HepG2 (cell line): Measurements from ENCODE around the gene INHBC. TPM values are rescaled to one million over a fixed set of nuclear protein-coding genes. Genes with fewer than 3 reads are reported as not detected.

Source experiments
- ESRRA ChIP-seq: sonication (generic); formaldehyde crosslinking; IDR thresholded peaks from 2 replicates; pipeline ENCODE4 v1.5.1; 2020; ENCODE audit warnings: mild to moderate bottlenecking, low read depth, missing genetic modification reagents
- FOXK1 ChIP-seq: sonication (generic); formaldehyde crosslinking; IDR thresholded peaks from 2 replicates; pipeline ENCODE4 v1.4.0; 2020; ENCODE audit warnings: low read depth, missing genetic modification reagents, borderline replicate concordance
- MAFF ChIP-seq: IDR thresholded peaks from 2 replicates; pipeline ENCODE4 v1.6.1; 2011; ENCODE audit warnings: low read depth, low read length, improper control_type of control experiment
- MEIS2 ChIP-seq: sonication (generic); formaldehyde crosslinking; IDR thresholded peaks from 2 replicates; pipeline ENCODE4 v1.9.0; 2021; ENCODE audit warnings: mild to moderate bottlenecking, missing genetic modification reagents
- MTA1 ChIP-seq: sonication (generic); formaldehyde crosslinking; IDR thresholded peaks from 2 replicates; pipeline ENCODE4 v1.4.0; 2020; ENCODE audit warnings: missing genetic modification reagents, mild to moderate bottlenecking, borderline replicate concordance
- NKX3-1 ChIP-seq: sonication (generic); formaldehyde crosslinking; IDR thresholded peaks from 2 replicates; pipeline ENCODE4 v1.5.0; 2020; ENCODE audit warnings: missing genetic modification reagents
- NR2F2 ChIP-seq: IDR thresholded peaks from 2 replicates; pipeline ENCODE4 v1.6.1; 2012; ENCODE audit warnings: low read depth, inconsistent platforms, borderline replicate concordance
- SMC3 ChIP-seq: IDR thresholded peaks from 2 replicates; pipeline ENCODE4 v1.6.1; 2011; ENCODE audit warnings: low read length, improper control_type of control experiment
- TMF1 ChIP-seq: sonication (generic); formaldehyde crosslinking; IDR thresholded peaks from 2 replicates; pipeline ENCODE4 v1.8.1; 2022; ENCODE audit warnings: low read depth, missing genetic modification reagents
- ZNF292 ChIP-seq: sonication (generic); formaldehyde crosslinking; IDR thresholded peaks from 2 replicates; pipeline ENCODE4 v1.8.1; 2022; ENCODE audit warnings: mild to moderate bottlenecking, low read depth, missing genetic modification reagents, borderline replicate concordance
- ZNF703 ChIP-seq: sonication (generic); formaldehyde crosslinking; IDR thresholded peaks from 2 replicates; pipeline ENCODE4 v1.5.1; 2020; ENCODE audit warnings: missing genetic modification reagents, mild to moderate bottlenecking, moderate library complexity, borderline replicate concordance
- ZNF746 ChIP-seq: sonication (generic); formaldehyde crosslinking; IDR thresholded peaks from 2 replicates; pipeline ENCODE4 v1.8.0; 2022; ENCODE audit warnings: mild to moderate bottlenecking, missing genetic modification reagents
- ZNF782 ChIP-seq: sonication (generic); formaldehyde crosslinking; IDR thresholded peaks from 2 replicates; pipeline ENCODE4 v1.4.0; 2020; ENCODE audit warnings: missing genetic modification reagents, mild to moderate bottlenecking, borderline replicate concordance
- polyA plus RNA-seq, 8 experiments: library from polyadenylated mRNA; depleted of rRNA in 3 of 8; stranded (reverse) in 7 of 8; unstranded in 1 of 8; fragments of >200 nt; fragmentation: Illumina TruSeq in 4 of 8; extraction: Trizol in 4 of 8; gene quantifications; 2 replicates each; pipeline versions ENCODE4 v1.2.1 to v1.2.3, GENCODE V29; 2011 to 2016; ENCODE audit warnings: low read depth in 4 of 8, missing spikeins in 1 of 8, mixed read lengths in 1 of 8; ENCODE audit not compliant: insufficient read depth in 1 of 8
- total RNA-seq, 5 experiments: library from RNA; depleted of rRNA; stranded (reverse); fragments of >200 nt; fragmentation: Illumina TruSeq; extraction: Trizol; gene quantifications; 2 replicates each; pipeline ENCODE4 v1.2.3, GENCODE V29; 2016; ENCODE audit warnings: low read depth in 1 of 5
- TF ChIP-seq, protein P1 (sequence below): sonication (generic); formaldehyde crosslinking; IDR thresholded peaks from 2 replicates; pipeline ENCODE4 v1.5.0; 2020; ENCODE audit warnings: missing genetic modification reagents
- TF ChIP-seq, protein P2 (sequence below): sonication (generic); formaldehyde crosslinking; IDR thresholded peaks from 2 replicates; pipeline ENCODE4 v1.4.0; 2020; ENCODE audit warnings: missing genetic modification reagents, mild to moderate bottlenecking, borderline replicate concordance
- TF ChIP-seq, protein P3 (sequence below): IDR thresholded peaks from 2 replicates; pipeline ENCODE4 v1.6.1; 2012; ENCODE audit warnings: inconsistent platforms
- TF ChIP-seq, protein P4 (sequence below): sonication (generic); formaldehyde crosslinking; IDR thresholded peaks from 2 replicates; pipeline ENCODE4 v1.9.0; 2022; ENCODE audit warnings: missing genetic modification reagents, mild to moderate bottlenecking, borderline replicate concordance
- TF ChIP-seq, protein P5 (sequence below): sonication (generic); formaldehyde crosslinking; IDR thresholded peaks from 2 replicates; pipeline ENCODE4 v1.4.0; 2020; ENCODE audit warnings: mild to moderate bottlenecking, missing genetic modification reagents
- TF ChIP-seq, protein P6 (sequence below): sonication (generic); formaldehyde crosslinking; IDR thresholded peaks from 2 replicates; pipeline ENCODE4 v1.5.0; 2020; ENCODE audit warnings: missing genetic modification reagents

The INHBC gene
- total and polyA plus RNA-seq, 2 of the 13 experiments (the other 11 are each of a cell fraction or from before 2014, with no cell fraction given) = 1.8 to 13.8 TPM

DNA sequence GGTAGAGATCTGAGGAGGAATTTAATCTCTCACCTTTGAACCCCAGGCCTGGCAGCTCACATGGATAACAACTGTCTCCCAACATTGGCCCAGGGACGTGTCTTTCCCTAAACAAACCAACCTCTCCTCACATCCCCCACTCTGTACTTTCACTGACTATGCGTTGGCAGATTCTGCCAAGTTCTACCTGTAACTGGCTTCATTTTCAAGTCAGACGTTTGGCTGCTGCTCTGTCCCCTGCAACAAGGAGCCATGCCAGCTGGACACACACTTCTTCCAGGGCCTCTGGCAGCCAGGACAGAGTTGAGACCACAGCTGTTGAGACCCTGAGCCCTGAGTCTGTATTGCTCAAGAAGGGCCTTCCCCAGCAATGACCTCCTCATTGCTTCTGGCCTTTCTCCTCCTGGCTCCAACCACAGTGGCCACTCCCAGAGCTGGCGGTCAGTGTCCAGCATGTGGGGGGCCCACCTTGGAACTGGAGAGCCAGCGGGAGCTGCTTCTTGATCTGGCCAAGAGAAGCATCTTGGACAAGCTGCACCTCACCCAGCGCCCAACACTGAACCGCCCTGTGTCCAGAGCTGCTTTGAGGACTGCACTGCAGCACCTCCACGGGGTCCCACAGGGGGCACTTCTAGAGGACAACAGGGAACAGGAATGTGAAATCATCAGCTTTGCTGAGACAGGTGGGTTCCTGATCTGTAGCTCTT is at the start of gene INHBC (continued):
- TF ChIP-seq FOXK1 (peak; percentile 19; the same call in 1 of the 2 replicates), ZNF782 (no peak), TMF1 (CRISPR knock-in tag) (peak; percentile 64; the same call in 1 of the 2 replicates), SMC3 (no peak), MTA1 (CRISPR knock-in tag) (peak; percentile 79; the same call in 1 of the 2 replicates), NKX3-1 (CRISPR knock-in tag) (no peak), MAFF (no peak), NR2F2 (no peak), ZNF703 (CRISPR knock-in tag) (no peak), ZNF746 (peak; percentile 64; the same call in 1 of the 2 replicates), ZNF292 (CRISPR knock-in tag) (0 out of 2 replicates have a peak, but pooled peaks have one; percentile 19), MEIS2 (CRISPR knock-in tag) (0 out of 2 replicates have a peak, but pooled peaks have one; percentile 2), ESRRA (peak; percentile 53; the same call in 1 of the 2 replicates)
- TF ChIP-seq, protein P1, sequence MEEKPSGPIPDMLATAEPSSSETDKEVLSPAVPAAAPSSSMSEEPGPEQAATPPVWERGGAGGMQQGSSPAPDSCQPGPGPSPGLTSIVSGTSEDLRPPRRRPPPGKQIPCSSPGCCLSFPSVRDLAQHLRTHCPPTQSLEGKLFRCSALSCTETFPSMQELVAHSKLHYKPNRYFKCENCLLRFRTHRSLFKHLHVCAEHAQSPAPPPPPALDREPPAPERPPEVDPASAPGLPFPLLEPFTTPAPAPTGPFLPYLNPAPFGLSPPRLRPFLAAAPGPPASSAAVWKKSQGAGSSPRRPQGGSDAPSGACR (CRISPR knock-in tag) = 0 out of 2 replicates have a peak, but pooled peaks have one; percentile 31
- TF ChIP-seq, protein P2, sequence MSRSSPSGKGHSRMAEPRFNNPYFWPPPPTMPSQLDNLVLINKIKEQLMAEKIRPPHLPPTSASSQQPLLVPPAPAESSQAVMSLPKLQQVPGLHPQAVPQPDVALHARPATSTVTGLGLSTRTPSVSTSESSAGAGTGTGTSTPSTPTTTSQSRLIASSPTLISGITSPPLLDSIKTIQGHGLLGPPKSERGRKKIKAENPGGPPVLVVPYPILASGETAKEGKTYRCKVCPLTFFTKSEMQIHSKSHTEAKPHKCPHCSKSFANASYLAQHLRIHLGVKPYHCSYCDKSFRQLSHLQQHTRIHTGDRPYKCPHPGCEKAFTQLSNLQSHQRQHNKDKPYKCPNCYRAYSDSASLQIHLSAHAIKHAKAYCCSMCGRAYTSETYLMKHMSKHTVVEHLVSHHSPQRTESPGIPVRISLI = no peak
- TF ChIP-seq, protein P3, sequence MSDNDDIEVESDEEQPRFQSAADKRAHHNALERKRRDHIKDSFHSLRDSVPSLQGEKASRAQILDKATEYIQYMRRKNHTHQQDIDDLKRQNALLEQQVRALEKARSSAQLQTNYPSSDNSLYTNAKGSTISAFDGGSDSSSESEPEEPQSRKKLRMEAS = peak; percentile 32
- TF ChIP-seq, protein P4, sequence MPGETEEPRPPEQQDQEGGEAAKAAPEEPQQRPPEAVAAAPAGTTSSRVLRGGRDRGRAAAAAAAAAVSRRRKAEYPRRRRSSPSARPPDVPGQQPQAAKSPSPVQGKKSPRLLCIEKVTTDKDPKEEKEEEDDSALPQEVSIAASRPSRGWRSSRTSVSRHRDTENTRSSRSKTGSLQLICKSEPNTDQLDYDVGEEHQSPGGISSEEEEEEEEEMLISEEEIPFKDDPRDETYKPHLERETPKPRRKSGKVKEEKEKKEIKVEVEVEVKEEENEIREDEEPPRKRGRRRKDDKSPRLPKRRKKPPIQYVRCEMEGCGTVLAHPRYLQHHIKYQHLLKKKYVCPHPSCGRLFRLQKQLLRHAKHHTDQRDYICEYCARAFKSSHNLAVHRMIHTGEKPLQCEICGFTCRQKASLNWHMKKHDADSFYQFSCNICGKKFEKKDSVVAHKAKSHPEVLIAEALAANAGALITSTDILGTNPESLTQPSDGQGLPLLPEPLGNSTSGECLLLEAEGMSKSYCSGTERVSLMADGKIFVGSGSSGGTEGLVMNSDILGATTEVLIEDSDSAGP (CRISPR knock-in tag) = peak; percentile 73; the same call in 1 of the 2 replicates
- TF ChIP-seq, protein P5, sequence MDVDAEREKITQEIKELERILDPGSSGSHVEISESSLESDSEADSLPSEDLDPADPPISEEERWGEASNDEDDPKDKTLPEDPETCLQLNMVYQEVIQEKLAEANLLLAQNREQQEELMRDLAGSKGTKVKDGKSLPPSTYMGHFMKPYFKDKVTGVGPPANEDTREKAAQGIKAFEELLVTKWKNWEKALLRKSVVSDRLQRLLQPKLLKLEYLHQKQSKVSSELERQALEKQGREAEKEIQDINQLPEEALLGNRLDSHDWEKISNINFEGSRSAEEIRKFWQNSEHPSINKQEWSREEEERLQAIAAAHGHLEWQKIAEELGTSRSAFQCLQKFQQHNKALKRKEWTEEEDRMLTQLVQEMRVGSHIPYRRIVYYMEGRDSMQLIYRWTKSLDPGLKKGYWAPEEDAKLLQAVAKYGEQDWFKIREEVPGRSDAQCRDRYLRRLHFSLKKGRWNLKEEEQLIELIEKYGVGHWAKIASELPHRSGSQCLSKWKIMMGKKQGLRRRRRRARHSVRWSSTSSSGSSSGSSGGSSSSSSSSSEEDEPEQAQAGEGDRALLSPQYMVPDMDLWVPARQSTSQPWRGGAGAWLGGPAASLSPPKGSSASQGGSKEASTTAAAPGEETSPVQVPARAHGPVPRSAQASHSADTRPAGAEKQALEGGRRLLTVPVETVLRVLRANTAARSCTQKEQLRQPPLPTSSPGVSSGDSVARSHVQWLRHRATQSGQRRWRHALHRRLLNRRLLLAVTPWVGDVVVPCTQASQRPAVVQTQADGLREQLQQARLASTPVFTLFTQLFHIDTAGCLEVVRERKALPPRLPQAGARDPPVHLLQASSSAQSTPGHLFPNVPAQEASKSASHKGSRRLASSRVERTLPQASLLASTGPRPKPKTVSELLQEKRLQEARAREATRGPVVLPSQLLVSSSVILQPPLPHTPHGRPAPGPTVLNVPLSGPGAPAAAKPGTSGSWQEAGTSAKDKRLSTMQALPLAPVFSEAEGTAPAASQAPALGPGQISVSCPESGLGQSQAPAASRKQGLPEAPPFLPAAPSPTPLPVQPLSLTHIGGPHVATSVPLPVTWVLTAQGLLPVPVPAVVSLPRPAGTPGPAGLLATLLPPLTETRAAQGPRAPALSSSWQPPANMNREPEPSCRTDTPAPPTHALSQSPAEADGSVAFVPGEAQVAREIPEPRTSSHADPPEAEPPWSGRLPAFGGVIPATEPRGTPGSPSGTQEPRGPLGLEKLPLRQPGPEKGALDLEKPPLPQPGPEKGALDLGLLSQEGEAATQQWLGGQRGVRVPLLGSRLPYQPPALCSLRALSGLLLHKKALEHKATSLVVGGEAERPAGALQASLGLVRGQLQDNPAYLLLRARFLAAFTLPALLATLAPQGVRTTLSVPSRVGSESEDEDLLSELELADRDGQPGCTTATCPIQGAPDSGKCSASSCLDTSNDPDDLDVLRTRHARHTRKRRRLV (CRISPR knock-in tag) = 0 out of 2 replicates have a peak, but pooled peaks have one; percentile 65
- TF ChIP-seq, protein P6, sequence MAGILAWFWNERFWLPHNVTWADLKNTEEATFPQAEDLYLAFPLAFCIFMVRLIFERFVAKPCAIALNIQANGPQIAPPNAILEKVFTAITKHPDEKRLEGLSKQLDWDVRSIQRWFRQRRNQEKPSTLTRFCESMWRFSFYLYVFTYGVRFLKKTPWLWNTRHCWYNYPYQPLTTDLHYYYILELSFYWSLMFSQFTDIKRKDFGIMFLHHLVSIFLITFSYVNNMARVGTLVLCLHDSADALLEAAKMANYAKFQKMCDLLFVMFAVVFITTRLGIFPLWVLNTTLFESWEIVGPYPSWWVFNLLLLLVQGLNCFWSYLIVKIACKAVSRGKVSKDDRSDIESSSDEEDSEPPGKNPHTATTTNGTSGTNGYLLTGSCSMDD (CRISPR knock-in tag) = no peak
